Neural cell (in vitro differentiated cells): ENCODE measurements around the gene MEIOB. TPM values are rescaled to one million over a fixed set of nuclear protein-coding genes. Genes with fewer than 3 reads are reported as not detected.

Source experiments
- H2AFZ ChIP-seq: fragments of 200-600, 300-800 bp; sonication (generic), shearing (Covaris generic); 2 replicates; pipeline ENCODE4 v1.6.0; 2014; ENCODE audit warnings: low read depth, mild to moderate bottlenecking, antibody characterized with exemption, low read length, moderate library complexity
- H3F3A ChIP-seq: fragments of 200-600 bp; shearing (Covaris generic); 2 replicates; pipeline ENCODE4 v1.6.1; 2016; ENCODE audit warnings: mild to moderate bottlenecking, moderate library complexity, mixed read lengths, antibody characterized with exemption, low read length; ENCODE audit not compliant: insufficient read depth, poor library complexity, severe bottlenecking
- H3K27ac ChIP-seq: fragments of 200-600, 300-800 bp; sonication (generic), shearing (Covaris generic); 2 replicates; pipeline ENCODE4 v1.5.1; 2014; ENCODE audit warnings: mild to moderate bottlenecking, low read length, moderate library complexity
- H3K27me3 ChIP-seq: fragments of 300-800, 200-600 bp; sonication (generic), shearing (Covaris generic); 2 replicates; pipeline ENCODE4 v1.6.0; 2014; ENCODE audit warnings: mild to moderate bottlenecking, low read depth, low read length, moderate library complexity; ENCODE audit not compliant: insufficient read depth
- H3K36me3 ChIP-seq: fragments of 300-800, 200-600 bp; sonication (generic), shearing (Covaris generic); 2 replicates; pipeline ENCODE4 v1.5.1; 2014; ENCODE audit warnings: mild to moderate bottlenecking, antibody characterized with exemption, low read length, moderate library complexity; ENCODE audit not compliant: insufficient read depth
- H3K4me2 ChIP-seq: fragments of 300-800, 200-600 bp; sonication (generic), shearing (Covaris generic); 2 replicates; pipeline ENCODE4 v1.6.0; 2014; ENCODE audit warnings: mild to moderate bottlenecking, low read length
- H3K4me3 ChIP-seq: fragments of 300-800, 200-600 bp; sonication (generic), shearing (Covaris generic); 2 replicates; pipeline ENCODE4 v1.5.1; 2014; ENCODE audit warnings: mild to moderate bottlenecking, low read length, moderate library complexity
- H3K79me2 ChIP-seq: fragments of 200-600 bp; shearing (Covaris generic); replicated peaks from 2 replicates; pipeline ENCODE4 v1.6.0; 2014; ENCODE audit warnings: mild to moderate bottlenecking, low read length, moderate library complexity; ENCODE audit not compliant: insufficient read depth
- H3K9ac ChIP-seq: fragments of 300-800, 200-600 bp; sonication (generic), shearing (Covaris generic); 2 replicates; pipeline ENCODE4 v1.6.1; 2016; ENCODE audit warnings: mild to moderate bottlenecking, low read length, mixed read lengths
- H3K9me2 ChIP-seq: fragments of 200-600 bp; shearing (Covaris generic); 2 replicates; pipeline ENCODE4 v1.6.1; 2016; ENCODE audit warnings: mild to moderate bottlenecking, low read length, mixed read lengths; ENCODE audit not compliant: insufficient read depth
- H3K9me3 ChIP-seq: fragments of 200-600, 300-800 bp; sonication (generic), shearing (Covaris generic); 2 replicates; pipeline ENCODE4 v1.6.1; 2016; ENCODE audit warnings: mild to moderate bottlenecking, mixed run types, low read length, moderate library complexity, mixed read lengths
- H4K20me1 ChIP-seq: fragments of 200-600 bp; shearing (Covaris generic); 2 replicates; pipeline ENCODE4 v1.6.1; 2016; ENCODE audit warnings: mild to moderate bottlenecking, mixed run types; ENCODE audit not compliant: insufficient read depth
- EP300 ChIP-seq: fragments of 450-650 bp; conservative IDR thresholded peaks from 2 replicates; pipeline ENCODE4 v1.6.1; 2014; ENCODE audit warnings: antibody characterized with exemption, mild to moderate bottlenecking, moderate library complexity; ENCODE audit not compliant: poor library complexity, severe bottlenecking
- EZH2 ChIP-seq: fragments of 200-600, 300-800 bp; shearing (Covaris generic), sonication (generic); IDR thresholded peaks from 2 replicates; pipeline ENCODE4 v1.6.1; 2014; ENCODE audit warnings: antibody characterized with exemption, low read length, borderline replicate concordance, mild to moderate bottlenecking; ENCODE audit not compliant: insufficient read depth, poor library complexity, severe bottlenecking
- MXI1 ChIP-seq: fragments of 450-650 bp; conservative IDR thresholded peaks from 2 replicates; pipeline ENCODE4 v1.6.1; 2014; ENCODE audit warnings: antibody characterized with exemption, mild to moderate bottlenecking; ENCODE audit not compliant: poor library complexity, severe bottlenecking
- POLR2AphosphoS5 ChIP-seq: IDR thresholded peaks from 2 replicates; pipeline ENCODE4 v1.6.1; 2012
- RAD21 ChIP-seq: fragments of 450-650 bp; conservative IDR thresholded peaks from 2 replicates; pipeline ENCODE4 v1.6.1; 2014; ENCODE audit warnings: antibody characterized with exemption, mild to moderate bottlenecking, moderate library complexity
- REST ChIP-seq: IDR thresholded peaks from 2 replicates; pipeline ENCODE4 v1.6.1; 2012; ENCODE audit warnings: borderline replicate concordance
- SMC3 ChIP-seq: fragments of 450-650 bp; conservative IDR thresholded peaks from 2 replicates; pipeline ENCODE4 v1.6.1; 2014; ENCODE audit warnings: antibody characterized with exemption, mild to moderate bottlenecking, moderate library complexity; ENCODE audit not compliant: poor library complexity
- TAF1 ChIP-seq: IDR thresholded peaks from 2 replicates; pipeline ENCODE4 v1.6.1; 2012; ENCODE audit warnings: low read depth
- polyA plus RNA-seq: library from polyadenylated mRNA; depleted of rRNA; stranded (reverse); fragments of >200 nt; gene quantifications from 2 replicates; pipeline ENCODE4 v1.2.3, GENCODE V29; 2014
- TF ChIP-seq, protein P1 (sequence below): fragments of 450-650 bp; IDR thresholded peaks from 2 replicates; pipeline ENCODE4 v1.5.1; 2014; ENCODE audit warnings: antibody characterized with exemption, mild to moderate bottlenecking, moderate library complexity; ENCODE audit not compliant: poor library complexity, severe bottlenecking

MEIOB gene
- polyA plus RNA-seq, 1 donor from 2014 or later: not detected

- no peak overlapping the region for H2AFZ ChIP-seq
- no peaks in the 10 kb centered on the region for H3K36me3 ChIP-seq
- H4K20me1 ChIP-seq: no peaks in the 10 kb centered on the region
These were observed 41.5 kb upstream of the MEIOB start for GRCh38 chr16:1913327-1914083.

DNA sequence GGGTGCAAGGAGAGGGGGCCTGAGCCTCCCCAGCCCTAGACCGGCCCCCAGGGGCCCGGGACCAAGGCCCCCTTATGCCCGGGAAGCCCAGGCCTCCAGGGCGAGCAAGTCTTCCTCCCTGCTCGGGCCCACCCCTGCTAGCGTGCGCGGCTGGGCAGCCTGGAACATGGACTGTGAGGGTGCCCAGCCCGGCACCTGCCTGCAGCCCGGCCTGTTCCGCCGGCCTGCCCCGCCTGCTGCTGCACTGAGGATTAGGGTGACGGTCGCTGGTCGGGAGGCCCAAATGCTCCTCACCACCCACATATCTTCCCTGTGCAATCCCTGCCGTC, 40.2 kb upstream of the MEIOB start:
- Histone ChIP-seq H4K20me1 (no peaks in the 10 kb centered on the region), H3K9ac (no peak overlapping the region), H3F3A (no peaks in the 10 kb centered on the region), H3K9me2 (no peaks in the 10 kb centered on the region), H2AFZ (no peak overlapping the region), H3K4me2 (no peak overlapping the region), H3K27me3 (peaks cover 21% of the 10 kb centered on the region), H3K36me3 (no peaks in the 10 kb centered on the region), H3K9me3 (no peaks in the 10 kb centered on the region), H3K79me2 (no peaks in the 10 kb centered on the region), H3K27ac (no peak overlapping the region), H3K4me3 (no peak overlapping the region)
- TF ChIP-seq EZH2 (no peak), EP300 (no peak), RAD21 (no peak), MXI1 (no peak), REST (no peak), TAF1 (no peak)
- TF ChIP-seq, protein P1, sequence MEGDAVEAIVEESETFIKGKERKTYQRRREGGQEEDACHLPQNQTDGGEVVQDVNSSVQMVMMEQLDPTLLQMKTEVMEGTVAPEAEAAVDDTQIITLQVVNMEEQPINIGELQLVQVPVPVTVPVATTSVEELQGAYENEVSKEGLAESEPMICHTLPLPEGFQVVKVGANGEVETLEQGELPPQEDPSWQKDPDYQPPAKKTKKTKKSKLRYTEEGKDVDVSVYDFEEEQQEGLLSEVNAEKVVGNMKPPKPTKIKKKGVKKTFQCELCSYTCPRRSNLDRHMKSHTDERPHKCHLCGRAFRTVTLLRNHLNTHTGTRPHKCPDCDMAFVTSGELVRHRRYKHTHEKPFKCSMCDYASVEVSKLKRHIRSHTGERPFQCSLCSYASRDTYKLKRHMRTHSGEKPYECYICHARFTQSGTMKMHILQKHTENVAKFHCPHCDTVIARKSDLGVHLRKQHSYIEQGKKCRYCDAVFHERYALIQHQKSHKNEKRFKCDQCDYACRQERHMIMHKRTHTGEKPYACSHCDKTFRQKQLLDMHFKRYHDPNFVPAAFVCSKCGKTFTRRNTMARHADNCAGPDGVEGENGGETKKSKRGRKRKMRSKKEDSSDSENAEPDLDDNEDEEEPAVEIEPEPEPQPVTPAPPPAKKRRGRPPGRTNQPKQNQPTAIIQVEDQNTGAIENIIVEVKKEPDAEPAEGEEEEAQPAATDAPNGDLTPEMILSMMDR: no peak

More at GRCh38 chr16:1913327-1914083, 41.5 kb upstream of the MEIOB start:
- H3K9me2 ChIP-seq: no peaks in the 10 kb centered on the region
- no peaks in the 10 kb centered on the region for H3K9me3 ChIP-seq
- H3K79me2 ChIP-seq: no peaks in the 10 kb centered on the region
- no peak overlapping the region for H3K27ac ChIP-seq
- H3K4me2 ChIP-seq: no peak overlapping the region
- no peak overlapping the region for H3K4me3 ChIP-seq
- no peak for TF ChIP-seq POLR2AphosphoS5
- no peak for TF ChIP-seq EP300
- no peak for TF ChIP-seq RAD21
- TF ChIP-seq TAF1: no peak
- no peak for TF ChIP-seq REST
- no peak for TF ChIP-seq MXI1
- TF ChIP-seq EZH2: no peak
- TF ChIP-seq SMC3: no peak
- TF ChIP-seq, protein P1: no peak
- peaks cover 30% of the 10 kb centered on the region for H3K27me3 ChIP-seq
- no peaks in the 10 kb centered on the region for H3F3A ChIP-seq
- no peak overlapping the region for H3K9ac ChIP-seq
